ENCODE measurements around the gene PTPRE. TPM values are rescaled to one million over a fixed set of nuclear protein-coding genes. Genes with fewer than 3 reads are reported as not detected.

The PTPRE gene
- total and polyA plus RNA-seq, 2 of the 4 experiments (the other 2 are of a cell fraction): 0.34 to 0.54 TPM

GRCh38 chr10:128081720-128082119, 174.8 kb downstream of the PTPRE start:
- dilution Hi-C loops (cut with HindIII; ENCODE audit: low sequenced_read_pairs, unreplicated experiment): no loop called here
- DNase-seq: no peak

More at GRCh38 chr10:128081720-128082119, 174.8 kb downstream of the PTPRE start:
- Histone ChIP-seq H3K9me1 (ENCODE audit: insufficient read depth, low read length) (no peaks in the 10 kb centered on the region), H3K18ac (ENCODE audit: low read depth, low read length) (no peak overlapping the region), H3K56ac (ENCODE audit: extremely low read depth, insufficient read depth, low read length) (no peak overlapping the region), H4K91ac (ENCODE audit: insufficient read depth, low read depth, low read length) (no peak overlapping the region), H2BK120ac (ENCODE audit: low read depth, low read length) (no peak overlapping the region), H3K9ac (ENCODE audit: low read depth, low read length) (no peak overlapping the region), H3K36me3 (ENCODE audit: control insufficient read depth, insufficient read depth, low read length) (no peaks in the 10 kb centered on the region), H3K27me3 (ENCODE audit: control insufficient read depth, insufficient read depth, low read length) (peaks cover 8% of the 10 kb centered on the region; the same call in 1 of the 2 replicates), H3K9me3 (ENCODE audit: control insufficient read depth, insufficient read depth, low read length) (no peaks in the 10 kb centered on the region), H2BK20ac (ENCODE audit: low read depth, low read length) (no peak overlapping the region), H2AK9ac (replicated peaks; ENCODE audit: low read depth, low read length, poor library complexity) (no peak overlapping the region), H3K4me2 (ENCODE audit: low read depth, low read length) (no peak overlapping the region), H3K4me1 (ENCODE audit: control insufficient read depth, insufficient read depth, low read length) (no peaks in the 10 kb centered on the region), H2BK15ac (ENCODE audit: low read depth, low read length) (no peak overlapping the region), H3K4ac (ENCODE audit: low read depth, low read length) (no peak overlapping the region), H3K4me3 (ENCODE audit: insufficient read depth, low read depth, low read length) (no peak overlapping the region), H3K23ac (ENCODE audit: low read depth, low read length) (no peak overlapping the region), H3K14ac (replicated peaks; ENCODE audit: low read depth, low read length) (no peak overlapping the region), H4K8ac (ENCODE audit: low read depth in 2 of 2, low read length in 2 of 2) (no peak overlapping the region), H3K79me1 (ENCODE audit: low read depth in 1 of 2, low read length in 2 of 2) (no peaks in the 10 kb centered on the region), H2AK5ac (ENCODE audit: low read depth, low read length) (no peak overlapping the region), H3K27ac (ENCODE audit: insufficient read depth, low read length) (no peak overlapping the region), H2AFZ (replicated peaks; ENCODE audit: low read length, poor library complexity) (no peak overlapping the region), H2BK5ac (ENCODE audit: low read depth, low read length, poor library complexity, severe bottlenecking) (no peak overlapping the region), H4K20me1 (ENCODE audit: insufficient read depth, low read length) (no peaks in the 10 kb centered on the region), H4K5ac (ENCODE audit: low read depth, low read length) (no peak overlapping the region)
- ATAC-seq (ENCODE audit: low read depth): no peak
- no CpG with 5 or more reads among the region's 3 CpGs for WGBS, 2 experiments (ENCODE audit: extremely low coverage in 2 of 2, insufficient read length in 1 of 2)
- CTCF ChIA-PET: interaction anchor here (0.7 to 1.1 kb wide), 3 partner anchors 36 to 69 kb away, joined by 3 read pairs; no protein-coding TSS in a partner anchor
- no TSS peak for BruUV-seq (replicated peaks)
- TF ChIP-seq CTCF (conservative IDR thresholded peaks at IDR 0.05; ENCODE audit: low read depth, low read length): no peak
- TF ChIP-seq MXI1 (IDR thresholded peaks at IDR 0.05; ENCODE audit: borderline replicate concordance, low read depth, low read length): no peak
- no peak for TF ChIP-seq RCOR1 (IDR thresholded peaks at IDR 0.05; ENCODE audit: insufficient replicate concordance, low read length)
- TF ChIP-seq BHLHE40 (IDR thresholded peaks at IDR 0.05; ENCODE audit: low read depth, low read length): no peak
- no peak for TF ChIP-seq RAD21 (IDR thresholded peaks at IDR 0.05; ENCODE audit: low read length)
- no peak for TF ChIP-seq FOS (IDR thresholded peaks at IDR 0.05; ENCODE audit: low read depth, low read length)
- no peak for TF ChIP-seq USF2 (IDR thresholded peaks at IDR 0.05; ENCODE audit: low read depth, low read length)
- no peak for TF ChIP-seq MAZ (IDR thresholded peaks at IDR 0.05; ENCODE audit: borderline replicate concordance, low read depth, low read length)
- no peak for TF ChIP-seq CEBPB (IDR thresholded peaks at IDR 0.05; ENCODE audit: low read depth, low read length)
- no peak for TF ChIP-seq MAFK (IDR thresholded peaks at IDR 0.05; ENCODE audit: low read depth, low read length)
- in situ Hi-C loops (cut with MboI; ENCODE audit: low sequenced_read_pairs) (no loop called here), intact Hi-C loops (cut with micrococcal nuclease) (no loop called here)
- POLR2A ChIA-PET (ENCODE audit: unreplicated experiment): no interaction called here
